SK-N-SH (cell line): Measurements from ENCODE around the gene ERC2. TPM values are rescaled to one million over a fixed set of nuclear protein-coding genes. Genes with fewer than 3 reads are reported as not detected.

Experiments used
- CTCF ChIA-PET: fragments of 300-600, 350-600 bp; formaldehyde crosslinking; extraction: SDS; loops from one replicate; lab custom pipeline; 2021; lab: Yijun Ruan, JAX
- POLR2A ChIA-PET: fragments of 350-600 bp; sonication (Branson Sonifier 250); formaldehyde crosslinking; extraction: SDS; loops from one replicate; lab custom pipeline; 2020; ENCODE audit warnings: antibody characterized with exemption, inconsistent platforms; lab: Yijun Ruan, JAX
- DNase-seq: peaks from one replicate; pipeline ENCODE4 v3.0.0; 2012
- H2AFZ ChIP-seq: fragments of 200-600 bp; sonication (generic); 2 replicates; pipeline ENCODE4 v1.8.1; 2016; ENCODE audit warnings: antibody characterized with exemption, mild to moderate bottlenecking, low read depth
- H3F3A ChIP-seq: fragments of 200-600 bp; sonication (generic); replicated peaks from 2 replicates; pipeline ENCODE3; 2016; ENCODE audit warnings: antibody characterized with exemption, mild to moderate bottlenecking; ENCODE audit not compliant: insufficient read depth
- H3K27ac ChIP-seq, 2 experiments: fragments of 200-500 bp in 1 of 2; fragments of 200-600 bp in 1 of 2; sonication (Bioruptor generic) in 1 of 2; sonication (generic), shearing (Covaris generic) in 1 of 2; 2 replicates each; pipeline versions ENCODE4 v1.5.1 to v1.6.1; 2014 to 2016; ENCODE audit warnings: low read depth in 2 of 2, inconsistent platforms in 1 of 2, low read length in 1 of 2, mild to moderate bottlenecking in 1 of 2, mixed read lengths in 1 of 2
- H3K27me3 ChIP-seq: fragments of 200-600 bp; sonication (generic), shearing (Covaris generic); 2 replicates; pipeline ENCODE4 v1.6.1; 2016; ENCODE audit warnings: mixed run types; ENCODE audit not compliant: insufficient read depth
- H3K36me3 ChIP-seq, 2 experiments: fragments of 200-500 bp in 1 of 2; fragments of 200-600 bp in 1 of 2; sonication (Bioruptor generic) in 1 of 2; sonication (generic) in 1 of 2; replicated peaks in 1 of 2; 2 replicates each; pipeline versions ENCODE3 to v1.5.1; 2014 to 2016; ENCODE audit warnings: low read length in 1 of 2, mild to moderate bottlenecking in 1 of 2; ENCODE audit not compliant: insufficient read depth in 2 of 2, control insufficient read depth in 1 of 2
- H3K4me1 ChIP-seq, 2 experiments: fragments of 200-500 bp in 1 of 2; fragments of 200-600 bp in 1 of 2; sonication (Bioruptor generic) in 1 of 2; sonication (generic), shearing (Covaris generic) in 1 of 2; 2 replicates each; pipeline versions ENCODE4 v1.5.1 to v1.6.1; 2014 to 2016; ENCODE audit warnings: low read depth in 1 of 2, low read length in 1 of 2, mixed run types in 1 of 2; ENCODE audit not compliant: insufficient read depth in 2 of 2, control insufficient read depth in 1 of 2
- H3K4me2 ChIP-seq: fragments of 200-600 bp; sonication (generic), shearing (Covaris generic); 2 replicates; pipeline ENCODE4 v1.6.1; 2017; ENCODE audit warnings: mixed run types
- H3K4me3 ChIP-seq, 2 experiments: fragments of 200-500 bp in 1 of 2; fragments of 200-600 bp in 1 of 2; sonication (Bioruptor generic) in 1 of 2; sonication (generic), shearing (Covaris generic) in 1 of 2; 2 replicates each; pipeline versions ENCODE4 v1.5.1 to v1.8.1; 2014 to 2016; ENCODE audit warnings: low read depth in 2 of 2, inconsistent platforms in 1 of 2, low read length in 1 of 2, mild to moderate bottlenecking in 1 of 2, mixed read lengths in 1 of 2, moderate library complexity in 1 of 2
- H3K79me2 ChIP-seq: fragments of 200-600 bp; sonication (generic); 2 replicates; pipeline ENCODE4 v1.8.1; 2017; ENCODE audit warnings: mild to moderate bottlenecking; ENCODE audit not compliant: insufficient read depth
- H3K9ac ChIP-seq: fragments of 200-600 bp; sonication (generic); 2 replicates; pipeline ENCODE4 v1.6.1; 2017; ENCODE audit warnings: mixed run types
- H3K9me2 ChIP-seq: fragments of 200-600 bp; sonication (generic); 2 replicates; pipeline ENCODE4 v1.6.1; 2017; ENCODE audit warnings: mixed run types
- H3K9me3 ChIP-seq: fragments of 200-600 bp; sonication (generic); 2 replicates; pipeline ENCODE4 v1.6.1; 2017; ENCODE audit warnings: mixed run types, mild to moderate bottlenecking, moderate library complexity
- H4K20me1 ChIP-seq: fragments of 200-600 bp; sonication (generic); 2 replicates; pipeline ENCODE4 v1.6.1; 2017; ENCODE audit warnings: mild to moderate bottlenecking, mixed run types; ENCODE audit not compliant: insufficient read depth
- CHD2 ChIP-seq: fragments of 150-350 bp; IDR thresholded peaks from 2 replicates; pipeline ENCODE4 v1.6.1; 2018; ENCODE audit warnings: low read length; ENCODE audit not compliant: partially characterized antibody
- EP300 ChIP-seq, 2 experiments: IDR thresholded peaks; 2 replicates each; pipeline versions ENCODE4 v1.4.0 to v1.6.1; 2012; ENCODE audit warnings: borderline replicate concordance in 1 of 2, low read depth in 1 of 2, low read length in 1 of 2
- EZH2phosphoT487 ChIP-seq: fragments of 200-600 bp; sonication (generic); IDR thresholded peaks from 2 replicates; pipeline ENCODE4 v1.6.1; 2017; ENCODE audit warnings: low read depth, mixed run types, mild to moderate bottlenecking, antibody characterized with exemption, moderate library complexity, borderline replicate concordance
- FOSL2 ChIP-seq: IDR thresholded peaks from 2 replicates; pipeline ENCODE4 v1.4.0; 2012; ENCODE audit warnings: low read depth, mild to moderate bottlenecking, moderate library complexity, borderline replicate concordance
- JUND ChIP-seq: IDR thresholded peaks from 2 replicates; pipeline ENCODE4 v1.4.0; 2012
- MEF2A ChIP-seq: IDR thresholded peaks from 2 replicates; pipeline ENCODE4 v1.4.0; 2012; ENCODE audit warnings: low read depth, borderline replicate concordance
- NFIC ChIP-seq: IDR thresholded peaks from 2 replicates; pipeline ENCODE4 v1.4.0; 2012; ENCODE audit warnings: borderline replicate concordance
- NRF1 ChIP-seq: IDR thresholded peaks from 2 replicates; pipeline ENCODE4 v1.6.1; 2012; ENCODE audit warnings: low read depth, mild to moderate bottlenecking, low read length
- POLR2AphosphoS5 ChIP-seq: IDR thresholded peaks from 2 replicates; pipeline ENCODE4 v1.6.1; 2012; ENCODE audit warnings: low read depth, low read length
- RAD21 ChIP-seq: IDR thresholded peaks from 2 replicates; pipeline ENCODE4 v1.6.1; 2012; ENCODE audit warnings: mild to moderate bottlenecking, low read length
- RCOR1 ChIP-seq: fragments of 150-350 bp; IDR thresholded peaks from 2 replicates; pipeline ENCODE4 v1.6.1; 2017; ENCODE audit warnings: antibody characterized with exemption, low read length
- REST ChIP-seq: IDR thresholded peaks from 2 replicates; pipeline ENCODE4 v1.6.1; 2012; ENCODE audit warnings: mild to moderate bottlenecking, low read depth, low read length, moderate library complexity
- RFX5 ChIP-seq: IDR thresholded peaks from 2 replicates; pipeline ENCODE4 v1.6.1; 2012; ENCODE audit warnings: mild to moderate bottlenecking, improper control_type of control experiment, low read length
- RXRA ChIP-seq: IDR thresholded peaks from 2 replicates; pipeline ENCODE4 v1.4.0; 2012; ENCODE audit warnings: low read depth, mild to moderate bottlenecking, borderline replicate concordance
- SIN3A ChIP-seq: IDR thresholded peaks from 2 replicates; pipeline ENCODE4 v1.6.1; 2012; ENCODE audit warnings: low read depth, mild to moderate bottlenecking, low read length, moderate library complexity, borderline replicate concordance
- SMC3 ChIP-seq: IDR thresholded peaks from 2 replicates; pipeline ENCODE4 v1.6.1; 2012; ENCODE audit warnings: low read depth, low read length, improper control_type of control experiment
- TAF1 ChIP-seq: IDR thresholded peaks from 2 replicates; pipeline ENCODE4 v1.6.1; 2012; ENCODE audit warnings: low read depth, mild to moderate bottlenecking, low read length, moderate library complexity, borderline replicate concordance
- TCF12 ChIP-seq: IDR thresholded peaks from 2 replicates; pipeline ENCODE4 v1.4.0; 2012
- TEAD4 ChIP-seq: IDR thresholded peaks from 2 replicates; pipeline ENCODE4 v1.4.0; 2012; ENCODE audit warnings: mild to moderate bottlenecking, borderline replicate concordance; ENCODE audit not compliant: insufficient read depth
- USF1 ChIP-seq: IDR thresholded peaks from 2 replicates; pipeline ENCODE4 v1.4.0; 2012; ENCODE audit warnings: low read depth, borderline replicate concordance
- YY1 ChIP-seq: IDR thresholded peaks from 2 replicates; pipeline ENCODE4 v1.4.0; 2012; ENCODE audit warnings: low read depth, mild to moderate bottlenecking
- ZBTB33 ChIP-seq: IDR thresholded peaks from 2 replicates; pipeline ENCODE4 v1.4.0; 2012; ENCODE audit warnings: low read depth, borderline replicate concordance
- WGBS: methylation state at CpG from one replicate; pipeline ENCODE4 v1.1.6; 2017; ENCODE audit warnings: low lambda C conversion rate; 5-methylcytosine and 5-hydroxymethylcytosine counted together
- polyA plus RNA-seq, 3 experiments: library from polyadenylated mRNA; depleted of rRNA; stranded (reverse); fragments of >200 nt; gene quantifications; 2 replicates each; pipeline ENCODE4 v1.2.3, GENCODE V29; 2012

ERC2 gene
- polyA plus RNA-seq, 1 of the 3 experiments (the other 2 are of a cell fraction), result 1.6 TPM

- Histone ChIP-seq H3K27me3 (no peaks in the 10 kb centered on the region), H3K9ac (no peak overlapping the region)
- TF ChIP-seq USF1 (no peak), SMC3 (no peak), EZH2phosphoT487 (no peak), RXRA (no peak), RCOR1 (no peak), TEAD4 (no peak), RAD21 (no peak), CHD2 (no peak), TCF12 (no peak), FOSL2 (no peak), POLR2AphosphoS5 (no peak), EP300 (IDR thresholded peaks at IDR 0.05; ENCODE audit: borderline replicate concordance in 1 of 2, low read depth in 1 of 2, low read length in 1 of 2) (no peak), MEF2A (no peak)
- TF ChIP-seq, all 33 proteins: peak for 0
- no peak for DNase-seq
- Histone ChIP-seq H3K9me3 (no peaks in the 10 kb centered on the region), H3K79me2 (no peaks in the 10 kb centered on the region), H4K20me1 (no peaks in the 10 kb centered on the region), H2AFZ (no peak overlapping the region), H3K9me2 (no peaks in the 10 kb centered on the region), H3F3A (no peaks in the 10 kb centered on the region), H3K36me3 (no peaks in the 10 kb centered on the region), H3K27ac (no peak overlapping the region), H3K4me3 (no peak overlapping the region), H3K4me2 (no peak overlapping the region), H3K4me1 (peaks cover 6 to 10% of the 10 kb centered on the region in 2 experiments)
- WGBS, result 83% methylated on average over 3 of the region's 3 CpGs
- POLR2A ChIA-PET, result no interaction called here
- CTCF ChIA-PET, result interaction anchor here (0.6 to 2.6 kb wide), 4 partner anchors 31 to 837 kb away, joined by 3 to 9 read pairs (median 4); no protein-coding TSS in a partner anchor
Measured at GRCh38 chr3:55690177-55690576, 778.1 kb downstream of the ERC2 start.

- POLR2A ChIA-PET, result no interaction called here
- Histone ChIP-seq H3K27me3 (no peaks in the 10 kb centered on the region), H3K27ac (no peak overlapping the region)
- TF ChIP-seq TCF12 (no peak), NFIC (no peak), YY1 (no peak), USF1 (no peak), TAF1 (no peak), ZBTB33 (no peak), RAD21 (no peak), REST (no peak), EP300 (IDR thresholded peaks at IDR 0.05; ENCODE audit: borderline replicate concordance in 1 of 2, low read depth in 1 of 2, low read length in 1 of 2) (no peak), TEAD4 (no peak), RFX5 (no peak), SIN3A (no peak), JUND (no peak), NRF1 (no peak), CHD2 (no peak)
Measured at GRCh38 chr3:55688154-55688553, 780.1 kb downstream of the ERC2 start.

More at GRCh38 chr3:55688154-55688553, 780.1 kb downstream of the ERC2 start:
- DNase-seq, result no peak
- no peaks in the 10 kb centered on the region for H3K9me3 ChIP-seq
- H3K9me2 ChIP-seq, result no peaks in the 10 kb centered on the region
- H2AFZ ChIP-seq, result no peak overlapping the region
- H4K20me1 ChIP-seq, result no peaks in the 10 kb centered on the region
- no peak overlapping the region for H3K4me2 ChIP-seq
- H3K36me3 ChIP-seq, result no peaks in the 10 kb centered on the region
- CTCF ChIA-PET, result no interaction called here
- no peak overlapping the region for H3K9ac ChIP-seq
- H3K79me2 ChIP-seq, result no peaks in the 10 kb centered on the region
- 84% methylated on average over 2 of the region's 3 CpGs for WGBS
- H3F3A ChIP-seq, result no peaks in the 10 kb centered on the region
- peaks cover 6 to 8% of the 10 kb centered on the region in 2 experiments for H3K4me1 ChIP-seq
- no peak overlapping the region for H3K4me3 ChIP-seq
